HEK293T (cell line): Measurements from ENCODE around the gene SLC25A13.

Source experiments
- CTBP1 ChIP-seq: fragments of 450-650 bp; IDR thresholded peaks from 2 replicates; pipeline ENCODE4 v1.6.1; 2016; ENCODE audit warnings: borderline replicate concordance
- HDGF ChIP-seq: fragments of 450-650 bp; IDR thresholded peaks from 2 replicates; pipeline ENCODE4 v1.6.1; 2017; ENCODE audit warnings: antibody characterized with exemption, borderline replicate concordance
- SP1 ChIP-seq: fragments of 450-650 bp; IDR thresholded peaks from 2 replicates; pipeline ENCODE4 v1.6.1; 2017

DNA sequence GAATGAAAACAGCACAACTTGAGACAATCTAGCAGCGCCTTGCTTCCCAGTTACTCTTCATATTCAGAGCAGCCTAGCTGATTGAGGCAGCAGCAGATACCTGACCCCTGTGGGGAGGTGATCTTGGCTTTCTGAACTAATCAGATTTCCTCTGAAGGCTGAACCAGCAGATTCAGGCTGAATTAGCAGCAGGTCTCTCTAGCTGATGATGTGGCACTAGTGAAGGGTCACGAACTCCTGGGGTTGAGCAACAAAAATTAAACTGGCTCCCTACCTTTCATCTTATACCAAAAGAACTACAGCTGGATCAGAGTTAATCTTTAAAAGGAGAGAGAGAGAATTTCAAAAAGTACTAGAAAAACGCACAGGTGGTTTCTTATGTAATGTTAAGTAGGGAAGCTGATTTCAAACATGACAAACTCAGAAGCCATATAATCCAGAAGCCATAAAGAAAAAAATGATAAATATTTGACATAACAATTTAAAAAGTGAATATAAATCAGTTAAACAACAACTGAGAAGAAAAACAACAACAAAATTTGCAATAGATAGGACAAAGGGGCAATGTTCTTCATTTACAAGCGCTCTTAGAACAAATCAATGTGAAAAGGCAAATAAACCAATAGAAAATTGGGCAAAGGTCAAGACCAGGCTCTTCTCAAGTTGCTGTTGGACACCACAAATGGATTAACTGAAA, 13.5 kb downstream of the SLC25A13 start:
- TF ChIP-seq SP1 (no peak), HDGF (no peak), CTBP1 (no peak)
